SH-SY5Y (cell line): ENCODE results near the gene ZNF862.

Source experiments
- GATA2 ChIP-seq: IDR thresholded peaks from 2 replicates; pipeline ENCODE4 v1.6.1; 2011; ENCODE audit warnings: mild to moderate bottlenecking, low read depth, low read length
- GATA3 ChIP-seq: IDR thresholded peaks from 2 replicates; pipeline ENCODE4 v1.6.1; 2011; ENCODE audit warnings: low read depth, mild to moderate bottlenecking, low read length, moderate library complexity

GRCh38 chr7:149861728-149862045, 23.5 kb downstream of the ZNF862 start:
- no peak for TF ChIP-seq GATA3
- no peak for TF ChIP-seq GATA2
